ENCODE results near the gene AMBP.

Gene AMBP

GRCh38 chr9:114078021-114078780, at the start of gene AMBP:
TSS of gene AMBP (minus strand) at chr9:114078300. CDS start at chr9:114078209, 91 bp downstream.
- DNase-seq: no peak
- in situ Hi-C loops (cut with HindIII; ENCODE audit: low pct_ligation_motif_present, low pct_unique_long_range_greater_than_20kb, low sequenced_read_pairs): loop anchor here (25.0 kb wide), 1 partner anchor 209 kb away; no protein-coding TSS in a partner anchor

- in situ Hi-C loops (cut with HindIII; ENCODE audit: low pct_ligation_motif_present, low pct_unique_long_range_greater_than_20kb, low sequenced_read_pairs): no loop called here
- DNase-seq: no peak
These were observed 48.4 kb upstream of the AMBP start for GRCh38 chr9:114126247-114127060.

GRCh38 chr9:114125476-114126013, 47.4 kb upstream of the AMBP start:
- no peak for DNase-seq
- in situ Hi-C loops (cut with HindIII; ENCODE audit: low pct_ligation_motif_present, low pct_unique_long_range_greater_than_20kb, low sequenced_read_pairs): no loop called here

GRCh38 chr9:114124666-114125475, 46.8 kb upstream of the AMBP start:
- in situ Hi-C loops (cut with HindIII; ENCODE audit: low pct_ligation_motif_present, low pct_unique_long_range_greater_than_20kb, low sequenced_read_pairs): no loop called here
- no peak for DNase-seq

GRCh38 chr9:114124138-114124537, 46.0 kb upstream of the AMBP start:
- in situ Hi-C loops (cut with HindIII; ENCODE audit: low pct_ligation_motif_present, low pct_unique_long_range_greater_than_20kb, low sequenced_read_pairs): no loop called here
- no peak for DNase-seq

GRCh38 chr9:114123031-114123977, 45.2 kb upstream of the AMBP start:
- DNase-seq: no peak
- in situ Hi-C loops (cut with HindIII; ENCODE audit: low pct_ligation_motif_present, low pct_unique_long_range_greater_than_20kb, low sequenced_read_pairs): no loop called here

- no peak for DNase-seq
- in situ Hi-C loops (cut with HindIII; ENCODE audit: low pct_ligation_motif_present, low pct_unique_long_range_greater_than_20kb, low sequenced_read_pairs): no loop called here
These were observed 44.3 kb upstream of the AMBP start for GRCh38 chr9:114122136-114123027.

GRCh38 chr9:114121227-114122135, 43.4 kb upstream of the AMBP start:
- no peak for DNase-seq
- in situ Hi-C loops (cut with HindIII; ENCODE audit: low pct_ligation_motif_present, low pct_unique_long_range_greater_than_20kb, low sequenced_read_pairs): no loop called here

GRCh38 chr9:114120192-114121014, 42.3 kb upstream of the AMBP start:
- DNase-seq: no peak
- in situ Hi-C loops (cut with HindIII; ENCODE audit: low pct_ligation_motif_present, low pct_unique_long_range_greater_than_20kb, low sequenced_read_pairs): no loop called here

- in situ Hi-C loops (cut with HindIII; ENCODE audit: low pct_ligation_motif_present, low pct_unique_long_range_greater_than_20kb, low sequenced_read_pairs): no loop called here
- no peak for DNase-seq
These were observed 41.4 kb upstream of the AMBP start for GRCh38 chr9:114119242-114120191.

- in situ Hi-C loops (cut with HindIII; ENCODE audit: low pct_ligation_motif_present, low pct_unique_long_range_greater_than_20kb, low sequenced_read_pairs): no loop called here
- no peak for DNase-seq
These were observed 40.1 kb upstream of the AMBP start for GRCh38 chr9:114117996-114118830.

- in situ Hi-C loops (cut with HindIII; ENCODE audit: low pct_ligation_motif_present, low pct_unique_long_range_greater_than_20kb, low sequenced_read_pairs): no loop called here
- no peak for DNase-seq
These were observed 39.5 kb upstream of the AMBP start for GRCh38 chr9:114117614-114117995.

GRCh38 chr9:114116126-114116747, 38.1 kb upstream of the AMBP start:
- DNase-seq: no peak
- in situ Hi-C loops (cut with HindIII; ENCODE audit: low pct_ligation_motif_present, low pct_unique_long_range_greater_than_20kb, low sequenced_read_pairs): no loop called here
